ENCODE results near the gene VEGFC.

VEGFC gene

DNA sequence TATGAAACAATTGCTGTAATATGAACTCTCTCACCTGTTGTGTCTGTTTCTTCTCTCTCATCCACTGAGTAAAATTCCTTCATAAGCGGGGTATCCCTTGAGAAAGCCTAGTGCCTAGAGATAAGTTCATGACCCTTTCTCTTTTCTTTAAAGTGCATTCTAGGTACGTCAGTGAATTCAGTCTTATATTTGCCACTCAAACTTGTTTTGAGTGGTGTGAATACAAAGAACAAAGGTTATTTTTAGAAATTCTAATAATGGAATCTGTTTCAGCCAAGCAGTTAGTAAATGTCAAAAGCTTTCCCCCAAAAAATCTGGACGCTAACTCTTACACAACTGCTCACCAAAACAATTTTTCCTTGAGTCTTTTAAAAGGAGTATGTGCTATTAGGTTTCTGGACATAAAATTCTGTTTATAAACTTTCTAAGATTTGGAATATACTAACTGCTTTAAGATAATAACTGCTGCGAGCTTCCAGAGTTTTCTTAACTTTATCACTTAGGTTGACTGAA is 112.0 kb downstream of the VEGFC start:
- no peak for DNase-seq (ENCODE audit: low read depth in 2 of 2)

DNA sequence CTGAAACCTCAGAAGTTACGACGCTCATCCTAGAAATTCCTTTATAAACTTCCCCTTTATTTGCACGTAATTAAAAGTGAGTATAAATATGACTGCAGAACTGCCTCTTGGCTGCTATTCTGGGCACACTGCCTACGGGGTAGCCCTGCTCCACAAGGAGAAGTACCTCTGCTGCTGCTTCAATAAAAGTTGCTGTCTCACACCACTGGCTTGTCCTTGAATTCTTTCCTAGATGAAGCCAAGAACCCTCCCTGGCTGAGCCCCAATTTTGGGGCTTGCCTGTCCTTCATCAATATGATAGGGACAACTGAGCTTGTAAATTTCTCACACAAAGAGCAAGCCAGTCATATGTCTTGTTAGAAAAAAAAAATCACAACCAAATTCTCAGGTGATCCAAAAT is 115.8 kb downstream of the VEGFC start:
- DNase-seq (ENCODE audit: low read depth in 2 of 2), result no peak

- no peak for DNase-seq (ENCODE audit: low read depth in 2 of 2)
Observed at GRCh38 chr4:176675810-176676209, 116.9 kb downstream of the VEGFC start.

DNA sequence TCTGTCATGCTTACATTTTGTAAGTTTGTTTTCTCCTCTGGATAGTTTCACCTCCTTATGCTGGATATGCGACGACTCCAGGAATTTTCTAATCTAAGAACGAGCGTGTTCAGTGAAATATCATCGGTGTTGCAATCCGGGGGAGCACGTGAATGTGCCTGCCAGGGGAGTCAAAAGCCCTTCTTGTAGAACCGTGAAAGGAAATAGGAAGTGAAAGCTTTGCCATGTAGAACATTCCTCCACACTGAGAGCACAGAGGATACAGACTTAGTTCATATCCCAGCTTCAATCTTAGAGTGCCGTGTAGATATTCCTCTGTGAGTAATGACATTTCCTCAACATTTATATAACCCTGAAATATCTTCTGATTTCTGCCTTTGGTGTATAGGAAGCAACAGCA is 121.2 kb downstream of the VEGFC start:
- DNase-seq (ENCODE audit: low read depth in 2 of 2), result no peak

- no peak for DNase-seq (ENCODE audit: low read depth in 2 of 2)
Observed at GRCh38 chr4:176668324-176668723, 124.4 kb downstream of the VEGFC start.

- no peak for DNase-seq (ENCODE audit: low read depth in 2 of 2)
Observed at GRCh38 chr4:176664964-176665363, 127.8 kb downstream of the VEGFC start.

- no peak for DNase-seq (ENCODE audit: low read depth in 2 of 2)
Observed at GRCh38 chr4:176660561-176660960, 132.2 kb downstream of the VEGFC start.

DNA sequence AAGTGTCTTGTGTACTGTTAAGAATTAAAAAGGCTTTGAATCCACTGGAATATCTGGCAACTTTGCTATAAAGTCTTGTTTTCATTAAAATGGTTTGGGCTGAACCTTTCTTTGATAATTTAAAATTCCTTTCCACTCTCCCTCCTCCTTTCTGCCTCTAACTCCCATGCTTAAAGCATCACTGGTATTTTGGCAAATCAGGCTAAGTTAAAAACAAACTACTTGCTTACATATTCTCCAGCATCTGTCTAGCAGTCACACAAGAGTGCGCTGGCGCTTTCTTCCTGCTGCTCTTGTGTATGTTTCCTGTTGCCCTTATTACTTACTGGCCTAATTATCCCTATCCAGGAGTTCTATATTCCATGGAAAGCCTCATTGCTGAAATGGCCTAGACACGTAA is 136.6 kb downstream of the VEGFC start:
- no peak for DNase-seq (ENCODE audit: low read depth in 2 of 2)

DNA sequence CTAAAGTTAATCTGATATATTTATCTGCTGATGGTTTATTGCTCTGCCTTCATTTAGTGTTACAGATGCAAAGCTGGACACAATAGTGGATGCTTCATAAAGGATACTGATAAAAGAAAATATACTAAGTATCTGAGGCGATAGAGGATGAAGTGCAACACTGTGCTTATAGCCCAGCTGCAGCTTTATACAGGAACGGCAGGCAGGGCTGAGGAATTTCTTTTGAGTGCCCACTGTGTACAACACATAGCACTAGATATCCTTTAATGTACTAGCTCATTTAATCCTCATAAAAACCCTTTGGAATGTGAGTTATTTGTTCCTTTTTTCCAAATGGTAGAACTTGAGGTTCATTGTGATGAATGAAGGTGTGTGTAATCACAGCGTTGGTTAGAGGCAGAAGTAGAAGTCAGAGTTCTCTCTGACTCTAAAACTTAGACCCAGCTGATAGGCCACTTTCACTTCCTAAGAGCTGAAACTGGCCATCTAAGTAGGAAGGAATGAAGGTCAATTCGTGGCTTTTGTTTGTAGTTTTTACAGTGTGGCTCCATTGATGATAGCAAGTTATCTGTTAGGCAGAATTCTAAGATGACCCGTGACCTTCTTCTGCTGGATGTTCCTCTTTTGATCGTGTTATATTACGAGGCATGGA is 138.0 kb downstream of the VEGFC start:
- DNase-seq (ENCODE audit: low read depth in 2 of 2), result no peak

GRCh38 chr4:176653401-176654220 is 139.1 kb downstream of the VEGFC start:
- no peak for DNase-seq (ENCODE audit: low read depth in 2 of 2)

DNA sequence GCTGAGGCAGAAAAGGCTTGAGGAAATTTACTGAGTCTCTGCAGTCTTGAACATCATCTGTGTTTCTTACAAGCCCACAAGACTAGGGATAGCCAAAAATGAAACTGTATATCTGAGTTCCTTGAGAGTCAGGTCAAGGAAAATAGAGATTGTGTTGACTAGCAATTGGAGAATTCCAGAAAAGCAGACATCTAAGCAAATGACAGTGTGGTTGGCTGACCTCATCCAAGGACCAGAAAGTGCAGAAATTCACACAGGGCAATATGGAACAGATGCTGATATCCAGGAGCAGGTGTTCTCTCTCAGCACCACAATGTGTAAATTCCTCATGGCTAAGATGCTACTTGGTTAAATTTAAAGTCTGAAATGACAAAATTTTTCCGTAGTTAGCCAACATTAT is 146.4 kb downstream of the VEGFC start:
- DNase-seq (ENCODE audit: low read depth in 2 of 2), result no peak

DNA sequence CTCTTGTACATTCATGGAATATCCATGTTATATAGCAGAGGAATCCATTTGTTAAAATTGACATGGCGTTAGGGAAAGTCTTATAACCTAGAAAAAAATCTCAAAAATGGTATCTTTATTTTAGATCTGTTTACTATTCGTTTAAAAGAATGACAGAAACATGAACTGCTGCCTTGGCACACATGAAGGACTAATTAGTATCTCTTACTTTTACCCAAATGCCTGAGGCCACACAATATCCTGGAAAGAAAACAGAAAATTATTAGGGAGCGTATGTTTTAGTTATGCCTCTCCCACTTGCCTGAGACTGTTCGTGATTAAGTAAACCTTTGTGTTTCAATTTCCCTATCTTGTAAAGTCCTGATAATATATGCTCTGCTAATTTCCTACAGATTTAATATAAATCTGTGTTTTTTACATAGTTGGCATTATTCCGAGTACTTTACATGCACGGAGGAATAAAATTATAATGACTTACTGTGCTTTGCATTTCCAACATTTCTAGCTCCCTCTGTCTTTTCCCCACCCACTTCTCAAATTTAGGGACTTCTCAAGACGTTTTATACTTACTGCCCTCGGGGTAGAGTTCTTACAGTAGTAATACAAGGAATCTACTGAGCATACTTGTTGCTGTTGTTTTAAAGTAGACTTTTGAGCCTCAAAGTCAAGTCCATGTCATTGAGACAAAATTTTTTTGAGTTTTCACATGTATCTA is 147.3 kb downstream of the VEGFC start:
- DNase-seq (ENCODE audit: low read depth in 2 of 2), result no peak

DNA sequence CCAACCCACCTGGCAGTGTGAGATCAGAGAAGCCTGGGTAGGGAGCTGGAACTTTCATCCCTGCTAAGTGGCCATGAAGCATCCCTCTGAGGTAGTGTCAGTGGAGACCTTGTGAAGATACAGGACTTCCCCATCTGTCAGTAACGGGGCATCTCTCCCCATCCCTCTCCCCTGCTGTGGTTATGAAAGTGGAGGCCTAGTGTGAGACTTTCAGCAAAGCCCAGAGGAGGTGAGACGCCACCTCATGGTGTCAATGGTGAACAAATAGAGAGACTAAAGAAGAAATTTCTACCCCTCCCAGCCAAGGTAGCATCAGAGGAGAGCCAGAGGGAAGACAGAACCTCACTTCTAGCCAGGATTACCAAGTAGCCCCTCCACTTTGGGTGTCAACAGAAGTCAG is 150.2 kb downstream of the VEGFC start:
- no peak for DNase-seq (ENCODE audit: low read depth in 2 of 2)

GRCh38 chr4:176641237-176641636 is 151.5 kb downstream of the VEGFC start:
- no peak for DNase-seq (ENCODE audit: low read depth in 2 of 2)

DNA sequence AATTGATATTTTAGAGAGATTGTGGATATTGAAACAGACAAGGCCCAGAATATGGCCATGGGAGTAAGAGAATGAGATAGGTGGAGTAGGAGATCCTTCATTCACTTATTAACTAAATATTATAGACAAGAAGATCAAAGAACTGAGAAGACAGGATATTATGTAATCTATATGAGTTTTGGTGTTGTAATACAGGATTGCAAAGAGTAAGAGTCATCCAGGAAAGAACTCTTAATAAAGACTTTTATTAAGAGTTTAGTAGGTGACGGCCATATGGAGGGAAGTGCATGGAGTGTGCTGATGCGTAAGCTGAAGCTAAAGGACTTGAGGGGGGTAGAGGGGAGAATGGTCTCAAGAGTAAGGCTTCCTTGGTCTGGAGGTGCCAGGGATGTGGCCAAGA is 153.7 kb downstream of the VEGFC start:
- DNase-seq (ENCODE audit: low read depth in 2 of 2), result no peak

DNA sequence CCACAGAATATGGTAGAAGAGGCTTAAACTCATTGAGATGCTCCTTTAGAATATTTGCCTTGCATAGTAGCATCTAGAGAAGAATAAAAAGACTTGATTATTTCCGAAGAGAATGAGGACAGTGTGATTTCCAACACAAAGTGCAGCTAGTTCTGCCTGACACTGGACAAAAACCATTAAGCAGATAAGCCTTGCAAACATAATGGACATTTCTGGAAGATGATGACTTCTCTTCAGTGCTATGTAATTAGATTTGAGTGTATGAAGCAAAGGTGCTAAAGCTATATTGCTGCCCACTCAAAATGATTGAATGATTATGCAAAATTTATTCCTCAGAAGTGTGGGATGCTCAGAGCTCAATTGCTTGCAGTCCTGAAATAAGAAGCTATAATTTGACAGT is 156.4 kb downstream of the VEGFC start:
- no peak for DNase-seq (ENCODE audit: low read depth in 2 of 2)

DNA sequence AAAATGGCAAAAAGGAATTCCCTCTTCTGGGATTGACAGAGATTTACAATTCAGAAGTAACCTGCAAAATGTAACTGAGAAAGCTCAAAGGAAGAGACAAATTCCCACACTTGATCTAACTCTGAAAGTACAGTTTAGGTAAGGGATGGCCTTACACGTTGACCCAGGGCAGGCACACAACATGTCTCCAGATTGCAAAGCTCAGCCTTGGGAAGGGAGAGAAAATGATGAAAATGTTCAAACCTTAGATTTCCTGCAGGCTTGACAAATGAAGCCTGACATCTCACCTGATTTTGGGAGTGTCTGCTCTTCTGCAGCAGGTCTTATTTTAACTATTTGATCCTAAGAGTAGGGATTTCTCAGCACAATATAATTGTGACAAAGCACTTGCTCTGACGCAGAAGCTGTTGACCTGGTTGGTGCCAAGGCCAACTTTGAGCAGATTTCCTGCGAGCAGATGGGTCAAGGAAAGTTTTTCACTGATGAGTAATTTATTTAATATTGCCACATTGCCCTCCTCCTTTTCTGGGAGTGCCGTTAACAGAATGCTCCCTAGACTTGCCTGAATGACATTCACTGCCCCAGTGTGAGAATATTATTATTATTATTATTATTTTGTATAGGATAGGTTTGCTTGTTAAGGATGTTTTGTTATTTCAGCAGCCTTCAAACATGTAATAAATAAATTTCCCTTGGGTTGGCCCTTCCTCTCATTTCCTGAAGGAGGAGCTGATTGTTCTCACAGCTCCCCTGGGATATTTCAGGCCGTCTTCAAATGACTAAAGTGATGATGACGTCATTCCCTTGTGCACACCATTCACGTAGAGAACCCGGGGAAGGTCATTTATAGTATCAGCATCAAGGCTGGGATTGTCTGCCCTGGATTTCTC is 157.1 kb downstream of the VEGFC start:
- DNase-seq (ENCODE audit: low read depth in 2 of 2), result no peak
